GM12878 (cell line): ENCODE measurements around the gene SMPD2.

ENCODE experiments used
- CEBPB ChIP-seq, 2 experiments: fragments of 150-350 bp in 1 of 2; IDR thresholded peaks; 2 replicates each; pipeline ENCODE4 v1.6.1; 2012 to 2014; ENCODE audit warnings: low read depth in 2 of 2, low read length in 2 of 2, borderline replicate concordance in 1 of 2, inconsistent platforms in 1 of 2
- MYC ChIP-seq: IDR thresholded peaks from 2 replicates; pipeline ENCODE4 v1.6.1; 2011; ENCODE audit warnings: mild to moderate bottlenecking, low read length, moderate library complexity, inconsistent platforms; ENCODE audit not compliant: insufficient read depth, insufficient replicate concordance, insufficient read length, severe bottlenecking
- POLR2A ChIP-seq: IDR thresholded peaks from 2 replicates; pipeline ENCODE4 v1.6.1; 2011; ENCODE audit warnings: low read depth, mild to moderate bottlenecking, low read length
- RAD21 ChIP-seq: IDR thresholded peaks from 2 replicates; pipeline ENCODE4 v1.6.1; 2011; ENCODE audit warnings: mild to moderate bottlenecking, low read depth, low read length, moderate library complexity; ENCODE audit not compliant: insufficient read depth
- SIN3A ChIP-seq: IDR thresholded peaks from 2 replicates; pipeline ENCODE4 v1.6.1; 2012; ENCODE audit warnings: low read depth, low read length, improper control_type of control experiment
- USF1 ChIP-seq: IDR thresholded peaks from 2 replicates; pipeline ENCODE4 v1.6.1; 2011; ENCODE audit warnings: borderline replicate concordance, low read depth, mild to moderate bottlenecking, moderate library complexity, mixed read lengths, low read length; ENCODE audit not compliant: insufficient read depth; ENCODE audit errors: extremely low read length
- ZNF207 ChIP-seq: fragments of 450-650 bp; IDR thresholded peaks from 2 replicates; pipeline ENCODE4 v1.6.1; 2014; ENCODE audit warnings: antibody characterized with exemption, mild to moderate bottlenecking, borderline replicate concordance
- ZNF217 ChIP-seq: fragments of 450-650 bp; IDR thresholded peaks from 2 replicates; pipeline ENCODE4 v1.6.1; 2017; ENCODE audit warnings: antibody characterized with exemption, mild to moderate bottlenecking
- ZNF274 ChIP-seq: IDR thresholded peaks from one replicate; pipeline ENCODE4 v1.8.0; 2011; ENCODE audit not compliant: insufficient read length, insufficient read depth
- ZZZ3 ChIP-seq: IDR thresholded peaks from 2 replicates; pipeline ENCODE4 v1.6.1; 2011; ENCODE audit warnings: low read depth; ENCODE audit not compliant: control insufficient read depth, insufficient read length
- TF ChIP-seq, protein P1 (sequence below), 3 experiments: IDR thresholded peaks in 2 of 3; conservative IDR thresholded peaks in 1 of 3; 2 replicates each; pipeline ENCODE4 v1.5.1; 2011; ENCODE audit warnings: low read depth in 3 of 3, low read length in 3 of 3, mild to moderate bottlenecking in 3 of 3, control low read depth in 2 of 3, moderate library complexity in 2 of 3, inconsistent platforms in 1 of 3, mixed read lengths in 1 of 3; ENCODE audit not compliant: control insufficient read depth in 2 of 3, insufficient read depth in 1 of 3; ENCODE audit errors: extremely low read depth in 1 of 3

DNA sequence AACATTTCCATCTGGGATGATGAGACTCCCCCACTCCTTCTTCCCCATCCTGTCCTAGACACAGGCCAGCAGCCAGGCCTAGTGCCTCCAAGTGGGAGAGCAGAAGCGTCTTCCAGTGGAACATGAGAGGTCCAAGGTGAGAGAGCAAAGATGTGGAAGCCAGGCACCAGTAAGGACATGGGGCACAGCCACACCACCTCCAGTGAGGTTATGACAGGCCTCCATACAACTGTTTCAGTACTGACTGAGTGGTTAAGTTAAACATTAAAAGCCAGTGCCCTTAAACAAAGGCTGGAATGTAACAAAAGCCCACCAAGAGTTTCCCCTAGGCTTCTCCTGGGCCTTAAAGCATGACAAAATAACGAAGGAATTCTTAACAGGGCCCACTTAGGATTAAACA lies 37.2 kb downstream of the SMPD2 start:
- TF ChIP-seq, protein P1, sequence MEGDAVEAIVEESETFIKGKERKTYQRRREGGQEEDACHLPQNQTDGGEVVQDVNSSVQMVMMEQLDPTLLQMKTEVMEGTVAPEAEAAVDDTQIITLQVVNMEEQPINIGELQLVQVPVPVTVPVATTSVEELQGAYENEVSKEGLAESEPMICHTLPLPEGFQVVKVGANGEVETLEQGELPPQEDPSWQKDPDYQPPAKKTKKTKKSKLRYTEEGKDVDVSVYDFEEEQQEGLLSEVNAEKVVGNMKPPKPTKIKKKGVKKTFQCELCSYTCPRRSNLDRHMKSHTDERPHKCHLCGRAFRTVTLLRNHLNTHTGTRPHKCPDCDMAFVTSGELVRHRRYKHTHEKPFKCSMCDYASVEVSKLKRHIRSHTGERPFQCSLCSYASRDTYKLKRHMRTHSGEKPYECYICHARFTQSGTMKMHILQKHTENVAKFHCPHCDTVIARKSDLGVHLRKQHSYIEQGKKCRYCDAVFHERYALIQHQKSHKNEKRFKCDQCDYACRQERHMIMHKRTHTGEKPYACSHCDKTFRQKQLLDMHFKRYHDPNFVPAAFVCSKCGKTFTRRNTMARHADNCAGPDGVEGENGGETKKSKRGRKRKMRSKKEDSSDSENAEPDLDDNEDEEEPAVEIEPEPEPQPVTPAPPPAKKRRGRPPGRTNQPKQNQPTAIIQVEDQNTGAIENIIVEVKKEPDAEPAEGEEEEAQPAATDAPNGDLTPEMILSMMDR (IDR thresholded peaks at IDR 0.05 in 2 of 3, conservative IDR thresholded peaks at IDR 0.05 in 1 of 3; ENCODE audit: control insufficient read depth in 2 of 3, extremely low read depth in 1 of 3, insufficient read depth in 1 of 3, low read depth in 3 of 3, low read length in 3 of 3), result no peak
- TF ChIP-seq POLR2A (no peak), ZZZ3 (no peak), ZNF217 (no peak), RAD21 (no peak), SIN3A (no peak), USF1 (no peak), ZNF274 (no peak), CEBPB (IDR thresholded peaks at IDR 0.05; ENCODE audit: borderline replicate concordance in 1 of 2, low read depth in 2 of 2, low read length in 2 of 2) (no peak), MYC (no peak), ZNF207 (no peak)
